Suppressor macrophage treated with lipopolysaccharide for 1 hour (primary cell): ENCODE results near the gene DLX5.

Source experiments
- DNase-seq, 3 donors: peaks; one replicate each; pipeline ENCODE4 v3.0.0-alpha.2; 2020 to 2022

DLX5 gene

DNA sequence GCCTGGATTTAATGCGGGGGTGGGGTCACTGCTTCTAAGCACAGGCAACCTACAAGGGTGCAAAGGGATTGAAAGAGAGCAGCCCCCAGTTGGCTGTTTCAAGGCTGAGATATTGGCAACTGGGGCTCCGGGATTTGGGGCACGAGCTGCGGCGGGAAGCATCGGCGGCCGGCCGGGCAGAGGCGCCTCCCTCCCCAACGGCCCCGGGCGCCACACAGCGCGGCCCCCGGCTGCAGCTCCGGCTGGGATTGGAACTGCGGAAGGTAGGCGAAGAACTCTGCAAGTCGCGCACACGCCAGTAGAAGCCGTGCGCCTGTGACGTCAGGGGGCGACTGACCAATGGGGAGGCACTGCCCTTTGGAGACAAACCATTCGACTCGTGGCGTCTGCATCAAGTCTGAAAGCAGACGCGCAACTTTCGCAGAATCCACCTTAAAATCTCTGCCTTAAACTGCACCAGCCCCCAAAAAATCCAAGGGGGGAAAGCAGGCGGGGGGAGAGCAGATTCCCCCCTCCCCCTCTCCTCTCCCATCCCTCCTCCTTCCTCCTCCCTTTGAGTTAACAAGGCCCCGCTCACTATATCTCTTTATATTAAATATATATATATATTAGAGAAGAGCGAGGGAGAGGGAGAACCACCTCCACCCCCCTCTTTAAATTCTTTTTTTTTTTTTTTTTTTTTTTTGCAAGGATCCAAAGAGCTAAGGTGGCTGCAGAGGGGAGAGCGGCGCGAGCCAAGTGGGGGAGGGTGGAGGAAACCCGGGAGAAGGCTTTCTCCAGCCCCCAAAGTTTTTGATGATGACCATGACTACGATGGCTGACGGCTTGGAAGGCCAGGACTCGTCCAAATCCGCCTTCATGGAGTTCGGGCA, 19.2 kb downstream of the DLX5 start, which contains the start of gene DLX6:
Gene DLX6 (plus strand): TSS at position 371 of the 872 bp plus-strand sequence. CDS start 425 bp downstream, at position 796.
- peak in 2 of 3 donors; percentile 23 to 38 for DNase-seq

DNA sequence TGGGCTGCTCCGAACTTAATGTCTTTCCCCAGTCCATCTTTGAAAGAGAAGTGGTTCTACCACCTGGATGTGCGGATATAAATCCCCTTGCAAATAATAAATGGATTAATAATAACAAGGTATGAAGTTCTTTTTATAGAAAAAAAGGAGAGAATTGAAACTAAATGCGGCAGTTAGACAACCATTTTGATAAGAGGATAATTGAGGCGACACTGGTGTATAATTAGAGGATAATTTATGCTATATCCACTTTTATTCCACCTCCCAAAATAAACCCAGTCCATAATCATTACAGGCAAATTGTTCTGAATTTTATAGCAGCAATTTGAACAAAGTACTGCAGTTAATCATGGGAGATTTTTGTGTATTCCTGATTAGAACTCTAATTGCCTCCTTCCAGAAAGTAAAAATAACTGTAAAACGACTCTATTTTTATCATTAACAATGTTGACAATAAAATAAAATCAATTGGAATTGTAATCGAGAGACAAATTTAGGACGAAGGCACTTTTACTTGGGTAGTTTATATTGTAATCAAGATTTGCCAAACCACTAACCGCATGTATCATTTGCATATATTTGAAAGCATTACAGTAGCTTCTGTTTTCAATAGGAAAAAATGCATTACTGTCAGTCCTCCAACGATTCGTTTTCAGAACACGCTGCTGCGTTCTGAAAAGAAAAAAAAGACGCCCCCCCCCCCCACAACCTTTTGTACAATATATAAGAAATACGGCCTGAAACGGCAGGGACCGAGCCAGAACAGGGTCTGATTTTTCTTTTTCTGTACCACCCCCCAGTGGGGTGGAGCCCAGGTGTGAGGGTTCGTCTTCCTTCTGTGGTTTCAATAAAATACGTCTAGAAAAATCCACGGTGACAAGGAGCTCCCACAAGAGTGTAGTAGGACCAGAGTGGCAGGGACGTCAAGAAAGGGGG, 20.1 kb downstream of the DLX5 start:
- DNase-seq = no peak

DNA sequence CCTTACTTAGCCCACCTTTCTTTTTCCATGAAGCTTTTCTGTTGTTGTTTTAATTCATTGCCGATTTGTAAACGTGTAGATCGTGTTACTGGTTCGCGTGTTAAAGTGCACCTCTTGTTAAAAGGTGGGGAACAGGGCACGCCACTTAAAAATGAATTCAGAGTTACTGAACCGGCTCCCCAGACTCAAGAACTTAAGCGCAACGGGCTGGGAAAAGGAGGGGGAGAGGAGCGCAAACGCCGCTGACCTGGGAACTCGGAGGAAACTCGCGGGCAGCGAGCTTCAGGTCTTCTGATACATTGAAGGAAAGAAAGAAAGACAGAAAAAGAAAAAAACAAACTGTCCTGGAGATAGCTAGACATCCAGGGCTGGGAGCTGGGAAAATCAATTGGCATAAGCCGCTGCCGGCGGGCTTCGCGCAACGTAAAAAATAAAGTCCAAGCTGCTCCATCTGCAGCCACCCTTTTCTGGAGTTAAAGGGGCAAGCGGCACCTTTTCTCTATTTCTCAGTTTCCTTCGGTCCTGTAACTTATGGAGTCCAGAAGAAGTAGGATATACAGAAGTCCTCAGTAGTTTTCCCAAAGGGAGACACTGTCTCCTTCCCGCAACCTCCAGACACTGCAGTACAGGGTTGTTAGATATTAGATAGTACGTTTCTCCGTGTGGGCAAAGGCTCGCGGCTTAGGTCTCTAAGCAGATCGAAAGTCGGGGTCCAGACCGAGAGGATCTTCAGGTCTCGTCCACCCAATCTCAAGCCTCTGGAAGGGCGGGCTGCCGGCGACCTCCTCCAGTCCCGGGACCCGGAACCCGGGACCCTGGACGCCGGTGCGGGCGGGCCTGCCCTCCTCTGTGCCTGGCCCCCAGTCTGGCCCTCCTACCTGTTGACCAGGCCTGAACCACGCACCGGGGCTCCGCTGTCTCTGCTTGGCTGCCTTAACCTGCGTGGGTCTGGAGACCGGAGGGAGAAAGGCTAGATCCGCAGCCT, 21.1 kb downstream of the DLX5 start:
- no peak for DNase-seq

DNA sequence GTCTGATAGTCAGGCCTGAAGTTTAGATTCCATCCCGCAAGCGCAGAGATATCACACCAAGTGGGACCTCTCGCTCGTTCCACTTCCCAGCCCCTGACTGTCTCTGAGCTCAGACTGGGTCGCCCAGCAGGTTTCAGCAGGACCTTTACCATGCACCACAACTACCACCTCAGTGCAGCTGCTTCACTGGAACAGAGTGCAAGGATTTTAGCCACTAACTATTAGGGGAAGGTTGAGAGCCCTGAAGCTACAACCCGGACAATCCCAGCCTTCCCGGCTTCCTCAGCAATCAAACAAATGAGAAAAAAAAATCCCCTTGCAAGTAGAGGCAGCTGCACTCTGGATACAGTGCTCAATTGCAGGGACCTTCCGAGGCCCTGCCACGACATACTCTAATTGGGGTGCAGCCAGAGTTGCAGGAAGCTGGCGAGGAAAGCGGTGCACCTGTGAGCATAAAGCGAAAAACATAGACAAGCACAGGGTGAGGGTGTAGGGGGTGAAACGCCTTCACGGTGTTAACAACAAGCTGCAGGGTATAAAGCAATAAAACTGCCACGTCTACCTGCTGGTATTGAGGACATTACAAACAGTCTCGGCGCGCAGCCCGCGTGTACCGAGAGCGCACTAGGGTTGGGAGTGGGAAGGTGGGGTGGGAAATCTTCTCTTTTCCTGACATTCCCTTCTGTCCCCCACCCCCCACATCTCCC, 21.9 kb downstream of the DLX5 start:
- no peak for DNase-seq

DNA sequence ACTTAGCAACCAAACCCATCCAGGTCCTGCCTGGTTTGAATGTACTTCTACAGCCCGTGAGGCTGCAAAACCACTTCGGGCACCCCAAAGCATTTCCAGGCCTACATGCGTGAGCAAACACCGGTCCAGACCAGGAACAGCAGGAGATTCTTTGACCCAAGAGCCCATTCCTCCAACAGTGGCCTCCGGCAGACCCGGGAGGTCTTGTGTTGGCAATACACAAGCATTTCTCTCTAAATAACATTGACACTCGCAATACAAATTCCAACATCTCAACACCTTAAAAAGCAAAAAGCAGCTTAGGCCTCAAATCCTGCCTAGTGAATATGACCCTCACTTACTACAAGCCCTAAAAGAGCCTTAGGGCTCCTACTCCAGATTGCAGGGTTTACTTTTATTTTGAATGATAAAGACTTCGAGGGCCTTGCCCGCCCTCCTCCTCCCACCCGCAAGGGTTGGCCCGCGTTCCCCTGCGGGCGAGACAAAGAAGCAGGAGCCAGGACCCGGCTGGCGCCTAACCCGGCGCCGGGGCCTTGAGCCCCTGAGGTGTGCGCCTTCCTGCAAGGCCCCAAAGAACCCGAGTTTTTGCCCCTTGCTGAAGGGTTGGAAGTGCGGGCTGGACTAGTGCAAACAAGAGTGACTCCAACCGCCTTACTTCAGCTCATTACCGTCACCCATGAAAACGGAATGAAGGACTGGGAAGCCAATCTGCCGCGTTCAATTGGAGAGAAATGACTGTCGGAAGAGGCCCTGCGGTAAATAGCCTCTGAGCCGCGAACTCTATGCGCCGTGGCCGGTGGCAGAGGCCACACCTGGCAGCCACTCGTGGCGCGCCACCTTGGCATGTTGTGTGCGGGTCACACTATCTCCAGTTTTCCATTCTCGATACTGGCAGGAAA, 22.7 kb downstream of the DLX5 start:
- no peak for DNase-seq

DNA sequence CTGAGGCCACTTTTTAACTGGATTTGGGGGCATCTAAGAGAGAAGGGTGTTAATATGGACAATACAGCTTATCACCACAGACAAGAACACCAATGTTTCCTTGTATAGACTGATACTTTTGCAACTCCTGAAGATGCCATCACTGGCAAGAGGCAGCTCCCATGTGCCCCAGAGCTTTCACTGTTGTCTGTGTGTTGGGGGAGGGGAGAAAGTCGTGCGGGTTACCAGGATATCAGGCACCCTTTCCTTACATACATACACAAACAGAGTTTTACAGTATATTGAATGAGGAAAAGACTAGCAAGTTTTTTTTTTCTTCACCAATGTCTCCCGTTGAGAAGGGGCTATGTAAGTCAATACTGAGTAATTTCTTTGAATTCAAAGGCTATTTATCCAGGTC, 23.4 kb downstream of the DLX5 start:
- no peak for DNase-seq

DNA sequence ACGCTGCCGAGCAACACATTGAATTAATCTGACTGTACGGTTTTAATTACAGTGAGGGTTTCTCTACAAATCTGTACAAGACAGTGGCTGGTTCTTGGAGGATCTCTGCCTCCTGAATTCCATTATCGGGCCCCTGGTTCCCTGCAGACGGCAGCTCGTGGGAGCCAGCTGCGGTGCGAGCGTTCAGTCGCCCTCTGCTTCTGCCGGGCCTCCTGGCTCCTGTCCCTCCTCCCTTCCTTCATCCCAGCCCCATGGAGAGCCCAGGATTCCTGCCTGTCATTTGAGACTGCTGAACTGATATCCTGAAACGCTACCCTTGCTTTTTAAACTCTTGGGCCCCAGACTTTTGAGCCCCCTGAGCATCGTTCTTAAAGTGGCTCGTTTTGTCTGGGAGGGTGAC, 25.9 kb downstream of the DLX5 start:
- DNase-seq = no peak

DNA sequence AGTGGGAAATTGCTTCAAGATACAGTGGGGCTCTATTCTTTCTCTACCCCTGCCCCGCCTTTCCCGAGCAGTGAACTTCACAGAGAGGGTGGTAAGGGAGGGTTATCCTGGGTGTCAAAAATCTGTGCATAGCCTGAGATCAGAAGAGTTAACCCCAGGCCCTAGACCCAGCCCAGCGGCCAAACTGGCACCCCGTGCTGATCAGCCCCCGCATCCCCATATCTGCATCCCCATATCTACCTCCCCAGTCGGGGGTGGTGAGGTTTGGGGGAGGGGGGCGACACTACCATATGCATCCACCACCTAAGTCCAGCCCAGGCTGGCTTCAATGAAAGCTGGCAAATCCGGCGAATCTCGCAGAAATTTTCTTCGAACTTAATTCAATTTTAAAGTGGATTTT, 26.3 kb downstream of the DLX5 start:
- no peak for DNase-seq

DNA sequence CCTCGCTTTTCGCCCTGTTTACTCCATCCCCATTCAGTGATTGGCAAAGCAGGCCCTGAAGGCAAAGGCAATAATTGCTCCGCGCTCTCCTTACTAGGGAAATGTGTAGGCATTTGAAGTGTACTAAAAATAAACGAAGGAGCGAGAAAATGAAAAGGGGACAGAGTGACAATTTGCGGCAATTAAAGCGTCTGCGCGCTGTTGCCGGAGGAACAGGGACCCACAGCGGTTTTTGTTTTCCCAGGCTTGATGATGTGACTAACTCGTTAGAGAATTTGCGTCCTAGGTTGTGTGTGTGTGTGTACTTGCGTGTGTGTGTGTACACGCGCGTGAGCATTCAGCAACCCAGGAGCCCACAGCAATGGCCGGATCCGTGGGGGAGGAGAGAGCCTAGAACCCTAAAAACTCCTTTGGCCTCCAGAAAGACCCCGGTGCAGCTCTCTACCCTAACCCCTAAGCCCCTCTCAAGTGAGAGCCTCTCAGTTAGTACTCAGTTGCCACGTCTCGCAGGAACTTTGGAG, 27.1 kb downstream of the DLX5 start:
- DNase-seq = no peak

DNA sequence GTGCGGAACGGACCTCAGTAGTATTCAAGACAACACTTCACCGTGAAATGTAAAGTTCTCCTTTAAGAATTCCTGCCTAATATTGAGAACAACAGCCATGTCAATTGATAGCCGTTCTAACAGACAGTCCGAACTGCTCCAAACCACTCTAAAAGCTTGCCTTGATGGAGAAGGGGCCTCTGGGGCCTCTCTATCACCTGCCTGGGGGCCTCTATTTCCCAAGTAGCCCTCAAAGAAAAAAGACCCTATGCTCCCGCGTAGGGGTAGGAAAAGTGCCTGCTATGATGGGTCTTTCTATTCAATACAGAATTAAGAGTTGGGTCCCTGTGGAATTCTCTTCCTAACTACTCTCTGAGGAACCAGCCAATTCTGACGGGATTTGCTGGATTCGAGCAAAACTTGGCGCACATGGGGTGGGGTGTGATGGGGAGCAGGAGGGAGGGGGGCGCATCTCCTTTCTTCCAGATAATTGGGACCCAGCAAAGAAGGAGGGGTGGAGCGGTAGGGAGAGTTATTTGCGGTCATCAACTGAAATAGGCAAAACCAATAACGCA, 27.6 kb downstream of the DLX5 start:
- no peak for DNase-seq

DNA sequence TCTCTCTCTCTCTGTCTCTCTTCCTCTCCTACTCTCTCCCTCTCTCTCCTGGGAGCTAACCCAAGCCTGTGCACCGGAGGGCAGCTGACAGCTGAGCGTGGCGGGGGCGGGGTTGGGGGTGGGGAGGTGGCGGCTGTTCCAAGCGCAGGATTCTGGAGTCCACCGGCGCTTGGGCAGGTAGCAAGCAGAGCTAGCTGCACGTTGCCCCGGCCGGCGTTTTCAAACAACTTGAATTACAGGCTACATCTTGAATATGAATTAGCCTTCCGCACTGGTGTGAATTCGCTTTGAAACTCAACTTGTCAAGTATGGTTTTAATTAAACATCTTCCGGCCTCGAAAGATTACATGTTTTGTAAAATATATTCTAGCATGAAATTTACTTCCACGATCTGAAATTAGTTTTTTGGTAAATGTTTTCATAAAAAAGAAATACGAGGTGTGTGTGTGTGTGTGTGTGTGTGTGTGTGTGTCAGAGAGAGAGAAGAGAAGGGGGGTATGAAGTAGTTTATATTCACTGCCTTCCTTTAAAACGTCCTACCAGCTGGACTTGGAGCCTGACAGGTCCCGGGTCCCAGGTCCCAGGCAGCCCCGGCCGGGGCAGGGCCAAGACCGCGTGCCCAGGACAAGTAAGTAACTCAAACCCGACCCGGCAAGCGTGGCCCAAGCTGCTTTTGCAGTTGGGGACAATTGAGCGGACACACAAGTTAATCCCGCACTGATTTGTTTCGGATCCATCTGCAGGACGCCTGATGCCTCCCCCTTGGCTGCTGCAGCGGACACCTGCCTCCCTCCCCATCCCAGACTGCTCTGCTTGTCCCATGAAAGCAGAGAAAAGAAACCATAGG, 28.3 kb downstream of the DLX5 start:
- no peak for DNase-seq

DNA sequence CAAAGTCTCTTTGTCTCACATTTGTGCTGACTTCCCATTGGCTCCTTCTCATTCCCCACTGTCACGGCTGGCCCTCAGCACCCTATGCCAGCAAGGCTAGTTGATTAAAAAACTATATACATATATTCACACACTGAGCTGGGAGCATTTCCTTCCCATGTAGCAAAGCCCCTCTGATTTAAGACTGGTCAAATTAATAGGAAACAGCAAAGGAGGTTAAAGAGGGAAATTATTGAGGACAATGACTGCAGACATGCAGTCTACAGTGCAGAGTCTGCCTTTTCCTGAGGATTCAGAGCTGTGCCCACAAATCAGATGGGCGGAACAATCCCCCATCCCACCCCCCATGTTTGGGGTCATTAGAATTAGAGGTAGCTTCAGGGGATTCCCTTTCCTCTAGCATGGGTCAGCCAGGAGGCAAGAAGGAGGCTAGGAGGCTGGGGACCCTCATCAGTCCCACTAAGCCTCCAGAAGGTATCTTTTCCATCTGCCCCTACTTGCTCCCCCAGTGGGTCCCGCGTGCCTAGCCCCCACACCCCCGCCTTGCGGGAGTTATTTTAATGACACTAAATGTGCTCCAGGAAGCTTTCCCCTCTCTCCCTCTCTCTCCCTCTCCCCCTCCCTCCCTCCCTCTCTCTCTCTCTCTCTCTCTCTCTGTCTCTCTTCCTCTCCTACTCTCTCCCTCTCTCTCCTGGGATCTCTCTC, 29.1 kb downstream of the DLX5 start:
- DNase-seq = no peak

DNA sequence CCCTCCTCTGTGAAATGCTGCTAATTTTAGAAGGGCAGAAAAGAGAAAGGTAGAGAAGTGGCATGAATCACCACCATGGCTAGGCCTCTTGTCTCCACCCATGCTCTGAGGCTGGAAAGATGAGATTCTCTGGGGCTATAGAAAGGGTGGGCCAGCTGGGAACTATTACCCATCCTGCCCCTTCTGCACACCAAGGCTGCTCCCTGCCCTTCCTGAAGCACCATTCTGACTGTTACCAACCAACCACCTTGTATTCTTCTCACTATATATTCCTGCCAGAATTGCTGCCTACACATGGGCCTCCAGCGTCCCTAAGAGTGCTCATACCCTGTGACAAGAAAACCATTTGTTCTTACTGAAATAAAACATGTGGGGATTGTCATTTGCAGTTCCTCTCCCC, 30.7 kb downstream of the DLX5 start:
- no peak for DNase-seq

DNA sequence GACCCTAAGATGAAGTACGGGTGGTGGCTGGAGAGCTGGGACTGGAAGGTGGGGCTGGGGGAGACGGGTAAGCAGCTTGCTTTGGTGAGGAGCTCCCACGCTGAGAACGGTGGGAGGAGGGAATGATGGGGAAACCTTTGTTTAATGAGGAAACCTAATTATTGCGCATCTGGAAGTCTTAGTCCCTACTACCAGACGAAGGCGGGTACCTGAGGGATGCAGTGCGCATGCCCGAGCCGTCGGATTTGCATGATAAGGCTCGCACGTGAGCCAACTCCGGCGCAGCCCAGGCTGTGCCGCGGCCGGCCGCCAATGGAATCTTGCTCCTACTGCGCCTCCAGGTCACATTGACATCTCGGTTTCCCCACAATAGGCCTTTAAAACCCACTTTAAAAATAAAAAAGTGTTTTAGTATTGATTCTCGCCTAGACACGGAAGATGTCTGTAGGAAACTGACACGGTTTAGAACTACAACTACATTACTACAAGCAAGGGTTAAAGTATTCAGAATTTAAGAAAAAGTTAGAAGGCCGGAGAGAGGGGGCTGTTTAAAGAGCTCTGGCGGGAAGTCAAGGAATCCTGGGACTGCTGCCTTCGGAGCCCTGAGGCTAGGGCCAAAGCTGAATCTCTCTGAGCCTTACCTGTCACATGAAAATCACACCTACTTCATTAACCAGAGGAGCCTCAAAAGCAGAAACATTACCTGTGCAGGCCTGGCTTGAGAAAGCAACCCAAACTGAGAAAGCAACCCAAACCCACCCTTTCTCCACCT, 31.4 kb downstream of the DLX5 start:
- DNase-seq = no peak

DNA sequence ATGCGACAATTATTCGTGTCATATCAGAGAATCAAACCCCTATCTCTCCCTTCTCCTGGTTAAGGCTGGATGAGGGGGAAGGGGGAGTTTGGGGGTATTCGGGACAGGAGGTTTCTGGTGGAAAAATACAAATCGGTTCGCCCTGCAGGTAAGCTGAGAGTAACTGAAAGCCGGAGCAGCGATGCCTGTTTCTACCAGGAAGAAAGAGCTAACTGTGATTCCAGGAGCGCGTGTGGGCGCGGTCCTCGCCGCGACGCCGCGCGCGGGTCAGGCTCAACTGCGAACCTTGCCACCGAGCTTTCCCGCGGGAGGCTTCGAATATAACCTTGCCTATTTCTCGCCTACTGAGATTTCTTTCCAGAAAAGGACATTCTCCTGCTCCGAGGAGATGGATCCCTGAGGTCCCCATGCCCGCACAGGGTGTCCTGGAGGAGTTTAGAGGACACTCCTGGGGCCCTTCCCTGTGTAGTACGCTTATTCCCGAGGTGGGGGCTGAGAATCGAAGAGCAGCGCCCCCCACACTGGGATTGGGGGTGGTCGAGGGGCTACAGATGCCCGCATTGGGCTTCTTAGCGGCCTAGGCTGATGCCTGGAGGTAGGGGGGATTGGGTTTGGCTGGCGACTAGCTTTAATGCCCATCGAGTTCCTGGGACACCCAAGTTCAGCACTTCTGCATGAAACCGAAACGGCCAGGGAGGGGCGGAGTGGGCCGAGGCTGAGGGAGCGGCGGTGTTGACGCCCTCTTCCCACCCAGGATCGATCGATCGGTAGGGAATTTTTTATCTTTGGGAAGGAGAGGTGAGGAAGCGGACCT, 32.2 kb downstream of the DLX5 start:
- no peak for DNase-seq

DNA sequence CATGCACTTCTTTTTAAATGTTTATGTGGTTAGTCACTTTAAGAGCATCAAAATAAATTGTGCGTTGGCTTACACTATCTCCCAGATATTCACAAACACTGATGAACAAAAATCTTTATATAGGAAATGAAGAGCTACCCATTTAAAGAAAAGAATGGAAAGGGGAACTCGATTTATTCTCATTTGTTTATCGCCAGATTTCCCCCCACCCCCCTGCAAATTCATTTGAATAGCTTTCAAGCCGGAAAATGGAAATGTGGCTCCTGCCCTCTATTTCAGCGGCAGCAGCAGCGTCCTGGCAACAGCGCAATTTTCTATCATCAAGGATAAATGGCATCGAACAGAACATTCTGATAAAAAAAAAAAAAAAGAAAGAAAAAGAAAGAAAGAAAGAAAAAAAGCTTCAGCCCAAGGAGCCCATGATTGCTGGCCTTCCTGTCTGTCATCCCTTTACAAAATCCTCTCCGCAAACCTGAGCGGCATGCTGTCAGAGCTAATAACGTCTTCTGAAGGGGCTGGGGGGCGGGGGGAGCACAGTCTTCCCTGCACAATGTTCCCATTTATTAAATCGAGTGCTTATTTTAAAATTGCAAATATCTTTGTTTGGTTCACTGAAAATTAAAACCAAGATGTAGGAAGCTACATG, 33.0 kb downstream of the DLX5 start:
- no peak for DNase-seq
